HepG2 (cell line): ENCODE measurements around the gene WDR81. TPM values are rescaled to one million over a fixed set of nuclear protein-coding genes. Genes with fewer than 3 reads are reported as not detected.

Experiments
- ATF2 ChIP-seq: sonication (generic); formaldehyde crosslinking; IDR thresholded peaks from 2 replicates; pipeline ENCODE4 v1.4.0; 2020; ENCODE audit warnings: missing genetic modification reagents
- ATM ChIP-seq: fragments of 450-650 bp; IDR thresholded peaks from 2 replicates; pipeline ENCODE4 v1.7.1; 2017; ENCODE audit warnings: mild to moderate bottlenecking, borderline replicate concordance
- CENPBD1 ChIP-seq: sonication (generic); formaldehyde crosslinking; IDR thresholded peaks from 2 replicates; pipeline ENCODE4 v1.8.0; 2022; ENCODE audit warnings: missing genetic modification reagents, low read depth, mild to moderate bottlenecking, borderline replicate concordance
- CTCF ChIP-seq: sonication (generic); formaldehyde crosslinking; IDR thresholded peaks from 2 replicates; pipeline ENCODE4 v1.5.0; 2020; ENCODE audit warnings: mild to moderate bottlenecking, missing genetic modification reagents, moderate library complexity
- DZIP1 ChIP-seq: sonication (generic); formaldehyde crosslinking; IDR thresholded peaks from 2 replicates; pipeline ENCODE4 v1.5.0; 2020; ENCODE audit warnings: mild to moderate bottlenecking, missing genetic modification reagents
- MATR3 ChIP-seq: sonication (generic); formaldehyde crosslinking; IDR thresholded peaks from 2 replicates; pipeline ENCODE4 v1.4.0; 2020; ENCODE audit warnings: missing genetic modification reagents
- MTF1 ChIP-seq: sonication (generic); formaldehyde crosslinking; IDR thresholded peaks from 2 replicates; pipeline ENCODE4 v1.5.0; 2020; ENCODE audit warnings: missing genetic modification reagents
- SATB2 ChIP-seq: sonication (generic); formaldehyde crosslinking; IDR thresholded peaks from 2 replicates; pipeline ENCODE4 v1.5.0; 2020; ENCODE audit warnings: missing genetic modification reagents
- SRSF1 ChIP-seq: fragments of 200-400 bp; formaldehyde crosslinking; optimal IDR thresholded peaks from 2 replicates; pipeline ENCODE3; 2017; ENCODE audit warnings: mild to moderate bottlenecking, low read depth, low read length, moderate library complexity
- ZFX ChIP-seq: sonication (generic); formaldehyde crosslinking; IDR thresholded peaks from 2 replicates; pipeline ENCODE4 v1.4.0; 2020; ENCODE audit warnings: mild to moderate bottlenecking, low read depth, missing genetic modification reagents, moderate library complexity
- ZNF543 ChIP-seq: sonication (generic); formaldehyde crosslinking; IDR thresholded peaks from 2 replicates; pipeline ENCODE4 v1.4.0; 2020; ENCODE audit warnings: mild to moderate bottlenecking, missing genetic modification reagents
- ZNF550 ChIP-seq: sonication (generic); formaldehyde crosslinking; IDR thresholded peaks from 2 replicates; pipeline ENCODE4 v1.4.0; 2020; ENCODE audit warnings: mild to moderate bottlenecking, missing genetic modification reagents, borderline replicate concordance
- ZNF607 ChIP-seq: sonication (generic); formaldehyde crosslinking; IDR thresholded peaks from 2 replicates; pipeline ENCODE4 v1.5.1; 2020; ENCODE audit warnings: missing genetic modification reagents, mild to moderate bottlenecking, borderline replicate concordance
- ZNF646 ChIP-seq: sonication (generic); formaldehyde crosslinking; IDR thresholded peaks from 2 replicates; pipeline ENCODE4 v1.9.0; 2021; ENCODE audit warnings: mild to moderate bottlenecking, missing genetic modification reagents
- polyA plus RNA-seq, 8 experiments: library from polyadenylated mRNA; depleted of rRNA in 3 of 8; stranded (reverse) in 7 of 8; unstranded in 1 of 8; fragments of >200 nt; fragmentation: Illumina TruSeq in 4 of 8; extraction: Trizol in 4 of 8; gene quantifications; 2 replicates each; pipeline versions ENCODE4 v1.2.1 to v1.2.3, GENCODE V29; 2011 to 2016; ENCODE audit warnings: low read depth in 4 of 8, missing spikeins in 1 of 8, mixed read lengths in 1 of 8; ENCODE audit not compliant: insufficient read depth in 1 of 8
- total RNA-seq, 5 experiments: library from RNA; depleted of rRNA; stranded (reverse); fragments of >200 nt; fragmentation: Illumina TruSeq; extraction: Trizol; gene quantifications; 2 replicates each; pipeline ENCODE4 v1.2.3, GENCODE V29; 2016; ENCODE audit warnings: low read depth in 1 of 5

Gene WDR81
- total and polyA plus RNA-seq, 2 of the 13 experiments (the other 11 are each of a cell fraction or from before 2014, with no cell fraction given): 9.1 to 16.7 TPM

GRCh38 chr17:1724351-1724868 lies at the start of gene WDR81 (continued):
- no peak for TF ChIP-seq CTCF (CRISPR knock-in tag)
- no peak; the same call in 1 of the 2 replicates for TF ChIP-seq CENPBD1
- no peak for TF ChIP-seq SRSF1
- no peak for TF ChIP-seq MTF1
- peak; percentile 63; the same call in 1 of the 2 replicates for TF ChIP-seq ZNF543
- no peak for TF ChIP-seq DZIP1 (CRISPR knock-in tag)
- no peak for TF ChIP-seq ATM
- no peak for TF ChIP-seq ZNF550 (CRISPR knock-in tag)
- TF ChIP-seq ZFX: peak; percentile 54
- no peak for TF ChIP-seq ZNF646
- TF ChIP-seq ATF2 (CRISPR knock-in tag): no peak
- no peak for TF ChIP-seq ZNF607 (CRISPR knock-in tag)
- no peak for TF ChIP-seq MATR3 (CRISPR knock-in tag)
- TF ChIP-seq SATB2 (CRISPR knock-in tag): no peak
